Glomerular endothelial cell (primary cell): ENCODE data around the gene AMIGO3. TPM values are rescaled to one million over a fixed set of nuclear protein-coding genes. Genes with fewer than 3 reads are reported as not detected.
"Not testable (repeated sequence)": the region's sequence is repeated elsewhere in the genome, so short reads cannot be mapped to it uniquely, and the experiment has no call there.

ENCODE experiments used
- DNase-seq: peaks from one replicate; pipeline ENCODE4 v3.0.0-alpha.2; 2011; ENCODE audit warnings: low read depth, low spot score; ENCODE audit errors: extremely low read depth
- total RNA-seq: library from RNA; depleted of rRNA; stranded (reverse); fragments of >200 nt; gene quantifications from 2 replicates; pipeline ENCODE4 v1.2.3, GENCODE V29; 2015

The AMIGO3 gene, protein sequence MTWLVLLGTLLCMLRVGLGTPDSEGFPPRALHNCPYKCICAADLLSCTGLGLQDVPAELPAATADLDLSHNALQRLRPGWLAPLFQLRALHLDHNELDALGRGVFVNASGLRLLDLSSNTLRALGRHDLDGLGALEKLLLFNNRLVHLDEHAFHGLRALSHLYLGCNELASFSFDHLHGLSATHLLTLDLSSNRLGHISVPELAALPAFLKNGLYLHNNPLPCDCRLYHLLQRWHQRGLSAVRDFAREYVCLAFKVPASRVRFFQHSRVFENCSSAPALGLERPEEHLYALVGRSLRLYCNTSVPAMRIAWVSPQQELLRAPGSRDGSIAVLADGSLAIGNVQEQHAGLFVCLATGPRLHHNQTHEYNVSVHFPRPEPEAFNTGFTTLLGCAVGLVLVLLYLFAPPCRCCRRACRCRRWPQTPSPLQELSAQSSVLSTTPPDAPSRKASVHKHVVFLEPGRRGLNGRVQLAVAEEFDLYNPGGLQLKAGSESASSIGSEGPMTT
- total RNA-seq: 0.19 and 1.2 TPM in 2 replicates

DNA sequence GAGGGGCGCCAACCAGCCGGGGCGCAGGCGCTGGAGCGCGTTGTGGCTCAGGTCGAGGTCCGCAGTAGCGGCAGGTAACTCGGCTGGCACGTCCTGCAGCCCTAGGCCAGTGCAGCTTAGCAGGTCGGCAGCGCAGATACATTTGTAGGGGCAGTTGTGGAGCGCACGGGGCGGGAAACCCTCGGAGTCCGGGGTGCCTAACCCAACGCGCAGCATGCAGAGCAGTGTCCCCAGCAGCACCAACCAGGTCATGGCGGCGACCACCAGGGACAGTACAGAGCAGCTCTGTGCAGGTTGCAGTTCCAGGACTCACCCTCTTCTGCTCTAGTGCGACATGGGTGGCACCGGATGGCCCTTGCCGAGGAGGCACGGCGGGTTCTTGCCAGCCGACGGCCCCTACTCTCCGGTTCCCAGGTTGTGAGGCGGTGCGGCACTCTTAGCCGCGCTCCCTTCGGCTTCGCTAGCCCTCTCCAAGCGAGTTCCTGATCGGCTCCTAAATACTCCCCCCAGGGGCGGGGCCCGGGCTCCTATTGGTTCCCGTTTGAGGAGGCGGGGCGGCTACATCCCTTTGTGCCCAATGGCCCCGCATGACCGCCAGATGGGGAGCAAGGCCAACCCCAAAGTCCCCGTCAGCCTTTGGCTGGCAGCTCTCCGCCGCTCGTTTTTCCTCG lies at the start of gene AMIGO3:
Gene AMIGO3 (minus strand): TSS at position 471 of the 671 bp plus-strand sequence. CDS start 219 bp downstream, at position 252.
- DNase-seq: peak; percentile 47

DNA sequence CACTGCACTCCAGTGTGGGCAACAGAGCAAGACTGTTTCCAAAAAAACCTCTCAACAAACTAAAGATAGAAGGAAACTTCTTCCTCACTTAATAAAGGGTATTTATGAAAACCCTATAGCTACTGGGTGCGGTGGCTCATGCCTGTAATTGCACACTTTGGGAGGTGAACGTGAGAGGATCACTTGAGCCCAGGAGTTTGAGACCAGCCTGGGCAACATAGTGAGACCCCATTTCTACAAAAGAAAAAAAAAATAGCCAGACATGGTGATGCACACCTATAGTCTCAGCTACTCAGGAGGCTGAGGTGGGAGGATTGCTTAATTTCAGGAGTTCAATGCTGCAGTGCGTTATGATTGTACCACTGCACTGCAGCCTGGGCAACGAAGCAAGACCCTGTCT lies 44.5 kb upstream of the AMIGO3 start:
- no peak for DNase-seq

DNA sequence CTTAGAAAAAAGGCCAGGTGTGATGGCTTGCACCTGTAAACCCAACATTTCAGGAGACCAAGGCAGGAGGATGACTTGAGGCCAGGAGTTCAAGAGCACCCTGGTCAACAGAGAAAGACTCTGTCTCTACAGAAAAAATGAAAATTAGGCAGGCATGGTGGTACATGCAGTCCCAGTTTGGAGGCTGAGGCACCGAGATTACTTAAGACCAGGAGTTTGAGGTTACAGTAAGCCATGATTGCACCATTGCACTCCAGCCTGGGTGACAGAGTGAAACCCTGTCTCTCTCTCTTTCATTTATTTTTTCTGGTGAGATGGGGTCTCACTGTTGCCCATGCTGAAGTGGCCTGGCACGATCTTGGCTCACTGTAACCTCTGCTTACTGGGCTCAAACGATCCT lies 42.2 kb upstream of the AMIGO3 start:
- DNase-seq: no peak

DNA sequence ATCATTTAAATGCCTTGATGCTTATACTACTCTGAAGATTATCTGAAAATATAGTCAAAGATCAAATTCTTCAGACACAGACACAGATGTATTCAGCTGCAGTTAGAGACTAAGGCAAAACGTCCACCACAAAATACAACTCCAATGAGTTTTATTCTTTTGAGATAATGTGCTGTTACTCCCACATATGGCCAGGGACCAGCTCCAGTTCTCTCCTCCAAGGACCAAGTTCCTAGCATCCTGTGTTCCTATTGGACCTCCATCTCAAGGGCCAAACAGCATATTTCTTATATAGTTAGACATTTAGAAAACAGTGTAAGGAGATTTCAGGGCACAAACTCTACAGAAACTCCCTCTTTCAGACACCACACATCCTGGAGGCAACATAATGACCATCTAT lies 39.7 kb upstream of the AMIGO3 start:
- DNase-seq: no peak

DNA sequence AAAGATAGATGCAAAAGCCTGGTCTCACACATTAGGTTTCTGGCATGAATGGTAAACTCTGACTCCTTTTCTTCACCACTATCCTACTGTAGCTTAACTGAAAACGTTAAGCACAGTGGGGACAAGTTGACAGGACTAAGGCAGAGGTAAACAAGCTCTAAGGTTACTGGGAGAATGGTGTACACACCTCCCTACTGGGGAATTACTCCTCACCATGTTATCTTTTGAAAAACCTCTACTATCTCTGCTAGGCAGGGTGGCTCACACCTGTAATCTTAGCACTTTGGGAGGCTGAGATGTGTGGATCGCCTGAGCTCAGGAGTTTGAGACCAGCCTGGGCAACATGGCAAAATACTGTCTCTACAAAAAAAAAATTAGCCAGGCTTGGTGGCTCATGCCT lies 37.7 kb upstream of the AMIGO3 start:
- no peak for DNase-seq

DNA sequence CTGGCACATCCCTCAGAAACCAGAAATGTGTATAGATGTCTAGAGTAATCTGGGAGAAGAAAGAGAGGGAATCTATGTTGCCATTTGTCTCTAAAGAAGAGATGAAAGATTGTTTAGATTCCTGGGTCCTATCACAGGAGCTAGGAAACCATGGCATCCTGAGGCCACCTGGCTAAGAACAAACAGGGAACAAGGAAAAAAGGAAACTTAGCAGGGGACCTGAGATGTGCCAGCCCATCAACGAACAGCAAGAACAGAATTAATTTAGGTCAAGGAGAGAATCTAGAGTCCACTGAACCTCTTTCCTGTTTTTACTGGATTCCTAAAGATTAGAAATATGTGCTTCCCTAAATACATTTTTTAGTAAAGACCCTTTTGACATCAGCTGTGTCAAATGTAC lies 36.6 kb upstream of the AMIGO3 start:
- DNase-seq: no peak

DNA sequence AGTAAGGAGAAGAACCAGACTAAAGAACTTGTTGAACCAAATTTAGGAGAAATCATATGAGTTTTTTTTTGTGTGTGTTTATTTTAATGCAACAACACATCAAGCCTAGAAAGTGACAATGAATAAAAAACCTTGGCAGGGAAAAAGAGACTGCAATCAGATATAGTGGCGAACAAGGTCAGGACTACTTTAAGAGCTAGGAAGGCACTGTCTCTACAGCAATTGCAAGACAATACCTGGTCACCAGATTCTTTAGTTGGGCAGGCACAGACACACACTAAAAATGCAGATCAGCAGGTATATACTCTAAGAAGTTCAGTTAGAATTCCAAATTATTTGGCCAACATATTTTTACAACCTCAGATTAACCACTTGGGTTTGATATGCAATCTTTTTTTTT lies 35.1 kb upstream of the AMIGO3 start:
- no peak for DNase-seq

DNA sequence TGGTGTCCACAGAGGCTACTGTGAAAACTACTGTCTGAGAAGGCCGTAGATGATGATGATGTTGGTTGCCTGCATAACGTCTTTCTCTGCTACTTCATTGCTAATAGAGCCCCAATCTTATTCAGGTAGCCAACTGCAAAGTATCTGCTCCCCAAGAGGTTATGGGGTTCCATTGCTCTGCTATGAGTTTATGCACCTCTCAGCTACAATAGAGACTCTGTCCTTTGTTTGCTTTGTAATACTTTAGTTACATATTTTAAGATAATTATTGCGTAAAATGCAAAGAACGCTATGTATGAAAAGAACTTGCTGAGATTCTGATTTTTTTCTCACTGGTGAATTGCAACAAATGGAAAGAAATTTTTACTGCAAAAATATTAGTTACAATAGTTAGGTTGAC lies 32.0 kb upstream of the AMIGO3 start:
- no peak for DNase-seq

DNA sequence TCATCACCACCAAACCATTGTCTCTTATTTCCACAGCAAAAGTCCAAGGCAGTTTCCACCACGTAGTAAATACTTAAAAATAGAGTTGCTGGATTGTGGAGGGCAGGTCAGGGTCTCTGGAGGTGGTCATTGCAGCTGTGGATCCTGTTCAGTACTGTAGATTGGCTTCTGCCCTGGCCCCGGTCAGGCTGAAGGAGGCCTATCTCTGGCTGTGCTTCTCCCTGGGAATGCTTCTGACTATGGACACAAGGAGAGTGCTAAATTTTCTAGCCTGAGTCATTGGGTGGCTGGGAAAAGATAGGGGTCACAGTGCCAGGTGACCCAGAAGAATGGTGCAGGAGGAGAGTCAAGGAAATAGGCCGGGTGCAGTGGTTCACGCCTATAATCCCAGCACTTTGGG lies 30.6 kb upstream of the AMIGO3 start:
- no peak for DNase-seq

DNA sequence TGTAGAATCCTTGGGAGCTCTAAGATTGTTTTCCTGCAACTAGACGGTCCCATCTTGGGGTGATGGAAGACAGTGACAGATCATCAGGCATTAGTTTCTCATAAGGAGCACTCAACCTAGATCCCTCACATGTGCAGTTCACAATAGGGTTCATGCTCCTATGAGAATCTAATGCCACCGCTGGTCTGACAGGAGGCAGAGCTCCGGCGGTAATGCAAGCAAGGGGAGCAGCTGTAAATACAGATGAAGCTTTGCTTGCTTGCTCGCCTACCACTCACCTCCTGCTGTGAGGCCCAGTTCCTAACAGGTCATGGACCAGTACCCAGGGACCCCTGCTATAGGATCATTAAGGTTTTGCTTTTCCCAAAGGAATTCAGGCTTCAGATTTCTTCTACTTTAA lies 29.4 kb upstream of the AMIGO3 start:
- not testable (repeated sequence) for DNase-seq

DNA sequence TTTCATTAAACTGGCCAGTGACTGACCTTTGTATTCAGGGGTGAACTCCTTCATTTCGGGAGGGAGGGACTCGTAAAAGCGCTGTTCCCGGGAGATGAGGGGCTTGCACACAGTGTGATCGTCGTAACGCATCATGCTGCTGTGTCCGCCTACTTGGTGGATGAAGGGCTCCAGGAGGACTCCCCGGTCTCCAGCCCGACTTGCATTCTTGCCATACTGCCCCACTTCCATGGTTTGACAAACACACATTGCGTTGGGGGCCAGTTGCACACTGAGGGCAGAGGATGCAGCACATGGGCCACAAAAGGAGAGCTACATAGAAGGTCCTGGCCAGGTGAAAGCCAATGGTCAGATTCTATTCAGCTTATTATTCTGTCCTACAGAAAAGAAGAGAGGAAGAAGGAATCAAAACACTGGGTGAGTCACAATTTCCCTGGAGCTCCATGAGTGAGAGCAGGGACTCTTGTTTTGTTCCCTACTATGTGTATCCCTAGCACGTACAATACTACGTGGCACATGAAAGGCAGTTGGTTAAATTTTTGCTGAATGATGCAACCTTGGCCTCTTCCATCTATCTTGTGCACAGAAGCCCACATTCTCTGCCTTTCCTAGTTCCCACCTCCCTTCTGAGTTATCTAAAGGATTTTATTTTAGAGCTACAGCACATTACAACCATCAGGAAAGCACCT lies 28.5 kb upstream of the AMIGO3 start:
- DNase-seq: peak; percentile 41

DNA sequence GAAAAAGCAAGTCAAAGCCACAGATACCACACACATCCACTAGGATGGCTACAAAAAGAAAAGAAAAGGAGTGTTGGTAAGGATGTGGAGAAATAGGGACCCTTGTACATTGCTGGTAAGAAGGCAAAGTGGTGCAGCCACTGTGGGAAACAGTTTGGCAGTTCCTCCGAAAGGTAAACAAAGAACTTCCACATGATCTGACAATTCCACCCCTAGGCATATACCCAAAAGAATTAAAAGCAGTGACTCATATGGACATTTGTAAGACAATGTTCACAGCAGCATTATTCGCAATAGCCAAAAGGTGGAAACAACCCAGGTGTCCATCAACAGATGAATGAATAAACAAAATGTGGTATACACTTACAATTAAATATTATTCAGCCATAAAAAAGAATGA lies 26.5 kb upstream of the AMIGO3 start:
- DNase-seq: no peak

DNA sequence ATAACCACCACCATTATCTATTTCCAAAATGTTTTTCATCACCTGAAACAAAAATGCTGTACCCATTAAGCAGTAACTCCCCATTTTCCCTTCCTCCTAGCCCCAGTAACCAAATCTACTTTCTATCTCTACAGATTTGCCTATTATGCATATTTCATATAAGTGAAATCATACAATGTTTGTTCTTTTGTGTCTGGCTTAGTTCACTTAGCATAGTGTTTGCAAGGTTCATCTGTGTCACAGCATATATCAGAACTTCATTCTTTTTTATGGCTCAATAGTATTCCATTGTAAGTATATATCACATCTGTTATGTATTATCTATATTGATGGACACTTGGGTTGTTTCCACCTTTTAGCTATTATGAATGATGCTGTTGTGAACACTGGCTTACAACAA lies 20.9 kb upstream of the AMIGO3 start:
- DNase-seq: no peak

DNA sequence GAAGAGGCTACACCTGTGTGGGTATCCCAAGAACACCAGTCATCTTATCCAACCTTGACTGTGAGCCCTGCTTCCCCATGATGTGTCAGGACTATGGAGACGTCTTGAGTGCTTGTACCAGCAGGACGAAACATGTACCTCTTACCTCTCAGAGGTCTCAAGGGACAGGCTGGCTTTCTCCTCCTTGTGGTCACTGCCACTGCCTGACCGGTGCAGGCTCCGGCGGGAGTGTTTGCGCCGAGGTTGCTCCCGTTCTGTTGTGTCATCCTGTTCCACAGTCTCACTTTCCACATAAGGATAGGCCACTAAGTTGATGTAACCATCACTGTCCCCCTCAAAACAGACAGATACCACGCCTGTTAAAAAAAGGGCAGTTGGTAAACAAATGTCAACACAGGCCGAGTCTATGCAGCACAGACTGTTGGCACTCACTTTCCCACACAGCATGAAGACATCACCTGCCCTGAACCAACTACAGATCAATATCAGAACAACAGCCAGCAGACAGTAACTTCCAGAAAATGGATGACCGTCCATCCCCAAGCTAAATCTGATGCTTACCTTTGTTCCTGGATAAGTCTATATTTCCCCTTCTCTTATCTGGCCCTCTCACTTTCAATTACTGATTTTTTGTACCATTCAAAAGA lies 18.7 kb upstream of the AMIGO3 start:
- DNase-seq: no peak

DNA sequence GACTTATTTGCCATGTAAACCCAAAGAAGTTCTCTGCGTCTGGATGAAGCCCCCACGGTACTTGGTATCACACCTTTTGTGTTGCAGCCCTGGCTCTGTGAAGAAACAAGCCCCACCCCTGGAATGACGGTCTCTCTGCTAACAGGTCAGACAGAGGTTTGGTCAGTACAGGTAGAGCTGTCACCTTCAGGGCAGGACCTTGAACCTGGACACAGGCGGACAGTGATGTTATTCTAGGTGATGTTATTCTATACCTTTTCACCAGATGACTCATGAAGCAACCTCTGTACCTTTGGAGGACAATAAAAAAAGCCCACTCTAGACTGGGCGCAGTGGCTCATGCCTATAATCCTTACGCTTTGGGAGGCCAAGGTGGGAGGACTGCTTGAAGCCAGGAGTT lies 15.3 kb upstream of the AMIGO3 start:
- no peak for DNase-seq

DNA sequence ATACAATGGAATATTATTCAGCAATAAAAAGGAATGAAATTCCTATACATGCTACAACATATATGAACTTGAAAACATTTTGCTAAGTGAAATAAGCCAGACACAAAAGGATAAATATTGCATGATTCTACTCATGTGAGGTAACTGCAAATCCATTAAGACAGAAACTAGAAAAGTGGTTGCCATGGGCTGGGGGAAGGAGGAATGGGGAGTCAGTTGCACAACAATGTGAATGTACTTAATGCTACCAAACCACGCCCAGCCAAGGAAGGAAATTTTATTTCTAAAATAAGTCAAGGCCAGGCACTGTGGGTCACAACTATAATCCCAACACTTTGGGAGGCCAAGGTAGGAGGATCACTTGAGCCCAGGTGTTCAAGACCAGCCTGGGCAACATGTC lies 14.1 kb upstream of the AMIGO3 start:
- DNase-seq: no peak

DNA sequence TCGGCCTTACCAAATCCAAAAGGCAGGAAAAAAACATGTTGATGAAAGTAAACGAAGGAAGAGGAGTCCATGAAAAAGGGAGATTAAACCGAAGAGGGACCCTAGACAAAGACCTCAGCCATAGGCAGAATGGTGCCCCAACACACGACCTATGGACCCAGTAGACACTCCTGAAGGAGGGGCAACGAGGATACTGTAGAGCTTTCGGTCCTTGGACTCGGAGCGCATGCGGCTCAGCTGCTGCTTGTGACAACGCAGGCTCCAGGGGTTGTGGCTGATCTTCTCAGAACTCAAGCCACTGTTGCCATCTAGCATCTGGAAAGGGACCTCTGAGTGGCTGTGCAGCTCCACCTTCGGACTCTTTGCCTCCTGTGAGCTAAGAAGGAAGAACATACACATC lies 13.1 kb upstream of the AMIGO3 start:
- no peak for DNase-seq

DNA sequence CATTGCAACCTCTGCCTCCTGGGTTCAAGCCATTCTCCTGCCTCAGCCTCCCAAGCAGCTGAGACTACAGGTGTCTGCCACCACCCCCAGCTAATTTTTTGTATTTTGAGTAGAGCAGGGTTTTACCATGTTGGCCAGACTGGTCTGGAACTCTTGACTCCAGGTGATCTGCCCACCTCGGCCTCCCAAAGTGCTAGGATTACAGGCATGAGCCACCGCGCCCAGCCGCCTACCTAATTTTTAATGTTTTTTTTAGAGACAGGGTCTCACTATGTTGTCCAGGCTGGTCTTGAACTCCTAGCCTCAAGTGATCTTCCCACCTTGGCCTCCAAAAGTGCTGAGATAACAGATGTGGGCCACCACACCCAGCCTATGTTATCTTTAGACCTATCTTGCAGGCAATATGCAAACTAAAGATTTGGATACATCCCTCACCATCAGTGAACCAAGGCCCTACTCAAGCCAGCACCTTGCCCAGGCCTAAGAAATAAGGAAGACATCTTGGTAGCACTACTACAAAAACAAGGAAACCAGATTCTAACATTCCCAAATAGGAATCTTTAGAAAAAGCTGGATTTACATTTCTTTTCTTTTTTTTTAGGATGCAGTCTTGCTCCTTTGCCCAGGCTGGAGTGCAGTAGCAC lies 10.6 kb upstream of the AMIGO3 start:
- DNase-seq: no peak

DNA sequence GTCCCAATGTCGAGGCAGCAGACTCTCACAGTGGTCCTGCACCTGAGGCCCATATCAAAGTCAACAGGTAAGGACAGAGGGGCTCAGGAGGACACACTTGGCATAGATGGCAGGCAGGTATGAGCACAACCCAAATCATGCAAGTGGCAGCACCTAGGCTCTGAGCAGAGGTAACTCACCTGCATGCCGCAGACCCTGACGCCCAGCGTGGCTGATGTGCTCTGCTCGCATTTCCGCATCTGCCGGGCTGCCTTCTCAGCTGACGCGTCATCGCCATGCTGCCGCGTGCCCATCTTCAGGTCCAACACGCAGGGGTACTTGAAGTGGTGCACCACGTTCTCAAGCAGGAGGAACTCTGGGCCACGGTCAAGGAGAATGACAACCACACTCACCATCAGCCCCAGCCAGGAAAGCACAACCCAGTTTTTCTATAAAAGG lies 8.5 kb upstream of the AMIGO3 start:
- DNase-seq: no peak

DNA sequence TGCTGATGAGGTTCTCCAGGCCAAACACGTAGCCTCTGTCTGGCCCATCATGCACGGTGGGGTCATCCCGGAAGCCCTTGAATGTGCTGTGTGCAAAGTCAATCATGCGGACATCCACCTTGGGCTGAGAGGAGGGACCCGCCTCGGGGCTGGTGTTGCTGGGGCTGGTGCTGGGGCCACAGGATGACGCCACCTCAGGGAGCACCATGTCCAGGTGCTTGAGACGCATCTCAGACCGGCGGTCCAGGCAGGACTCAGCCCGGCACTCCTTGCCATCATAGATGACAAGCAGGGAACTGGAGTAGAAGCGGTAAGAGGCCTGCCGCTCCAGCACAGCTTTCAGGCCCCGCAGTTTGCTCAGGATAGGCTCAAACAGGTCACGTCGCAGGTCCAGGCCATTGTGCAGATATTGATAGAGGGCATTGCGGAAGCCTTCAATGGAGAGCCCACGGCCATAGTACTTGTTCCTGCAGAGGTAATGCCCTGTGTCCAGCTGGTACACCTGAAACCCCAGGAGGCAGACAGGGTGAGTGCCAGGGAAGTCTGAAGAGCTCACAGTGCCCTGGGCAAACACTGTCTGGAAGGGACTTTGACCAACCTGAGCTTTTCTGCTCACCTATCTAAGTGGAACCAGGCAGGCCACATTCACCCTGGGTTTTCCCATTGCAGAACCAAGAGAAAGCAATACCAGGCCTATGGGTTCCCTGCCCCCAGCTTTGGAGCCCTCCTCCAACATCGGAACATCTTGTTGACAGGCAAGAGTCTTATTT lies 7.9 kb upstream of the AMIGO3 start:
- DNase-seq: no peak
